NCI-H2227 (cell line): Measurements from ENCODE around the gene NEK11.

Experiments used
- DNase-seq: peaks from one replicate; lab custom pipeline; 2025; ENCODE audit not compliant: unreplicated experiment; lab: John Stamatoyannopoulos, UW

The NEK11 gene, protein sequence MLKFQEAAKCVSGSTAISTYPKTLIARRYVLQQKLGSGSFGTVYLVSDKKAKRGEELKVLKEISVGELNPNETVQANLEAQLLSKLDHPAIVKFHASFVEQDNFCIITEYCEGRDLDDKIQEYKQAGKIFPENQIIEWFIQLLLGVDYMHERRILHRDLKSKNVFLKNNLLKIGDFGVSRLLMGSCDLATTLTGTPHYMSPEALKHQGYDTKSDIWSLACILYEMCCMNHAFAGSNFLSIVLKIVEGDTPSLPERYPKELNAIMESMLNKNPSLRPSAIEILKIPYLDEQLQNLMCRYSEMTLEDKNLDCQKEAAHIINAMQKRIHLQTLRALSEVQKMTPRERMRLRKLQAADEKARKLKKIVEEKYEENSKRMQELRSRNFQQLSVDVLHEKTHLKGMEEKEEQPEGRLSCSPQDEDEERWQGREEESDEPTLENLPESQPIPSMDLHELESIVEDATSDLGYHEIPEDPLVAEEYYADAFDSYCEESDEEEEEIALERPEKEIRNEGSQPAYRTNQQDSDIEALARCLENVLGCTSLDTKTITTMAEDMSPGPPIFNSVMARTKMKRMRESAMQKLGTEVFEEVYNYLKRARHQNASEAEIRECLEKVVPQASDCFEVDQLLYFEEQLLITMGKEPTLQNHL

DNA sequence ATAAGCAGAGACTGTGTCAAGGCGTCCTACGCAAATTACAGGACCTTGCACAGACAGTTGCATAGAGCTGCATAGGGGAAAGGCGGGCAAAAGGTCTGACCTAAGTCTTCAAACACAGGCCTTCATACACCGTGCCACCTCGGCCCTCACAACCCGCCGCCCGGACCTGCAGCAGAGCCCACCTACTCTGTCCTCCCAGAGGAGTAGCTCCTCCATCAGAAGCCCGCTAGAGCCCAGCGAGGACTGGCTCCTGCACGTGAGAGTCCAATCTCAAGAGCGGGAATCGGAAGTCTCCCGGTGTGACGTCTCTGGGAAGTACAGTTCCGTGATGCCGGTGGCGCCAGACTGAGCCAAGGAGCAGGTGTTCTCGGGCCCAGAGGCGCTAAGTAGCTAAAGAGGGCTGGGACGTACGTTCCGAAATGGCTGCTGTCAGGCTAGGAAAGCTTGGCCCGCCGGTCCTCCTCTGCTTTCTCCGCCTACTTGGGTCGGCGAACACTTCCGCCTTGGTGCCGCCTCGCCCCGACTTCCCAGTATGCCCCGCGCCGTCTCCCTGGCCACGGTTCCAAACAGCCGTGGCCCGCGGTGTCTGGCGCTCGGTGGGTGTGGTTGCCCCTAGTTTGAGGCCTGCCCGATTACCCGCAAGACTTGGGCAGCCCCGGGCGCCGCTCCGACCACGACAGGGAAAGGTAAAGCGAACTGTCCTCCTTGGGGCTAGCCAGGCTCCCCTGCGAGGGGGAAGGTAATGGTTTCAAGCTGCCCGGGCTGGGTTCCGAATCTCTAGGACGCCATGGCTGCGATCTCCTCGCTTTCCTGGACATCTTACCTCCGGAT, at the start of gene NEK11, which contains the start of gene ASTE1:
TSS of gene NEK11 (plus strand) at position 557 of the 831 bp plus-strand sequence. CDS start 2,832 bp downstream, outside the sequence.
TSS of gene ASTE1 (minus strand) at position 505 of the 831 bp plus-strand sequence. CDS start 1,519 bp downstream, outside the sequence.
- DNase-seq, result peak; percentile 89

DNA sequence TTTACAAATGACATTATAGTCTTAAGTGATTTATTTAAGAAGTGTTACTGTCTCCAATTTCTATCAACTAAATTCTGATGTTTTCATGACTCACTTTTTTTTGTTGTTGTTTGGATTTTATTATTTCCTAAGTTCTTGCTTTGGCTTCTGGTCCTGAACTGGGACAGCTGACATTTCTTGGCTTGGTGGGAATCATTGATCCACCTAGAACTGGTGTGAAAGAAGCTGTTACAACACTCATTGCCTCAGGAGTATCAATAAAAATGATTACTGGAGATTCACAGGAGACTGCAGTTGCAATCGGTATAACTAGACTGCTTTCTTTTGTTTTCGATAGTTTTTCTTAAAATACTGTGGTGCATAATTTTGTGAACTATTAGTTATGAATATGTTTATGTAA, 47.6 kb upstream of the NEK11 start:
- DNase-seq, result no peak

DNA sequence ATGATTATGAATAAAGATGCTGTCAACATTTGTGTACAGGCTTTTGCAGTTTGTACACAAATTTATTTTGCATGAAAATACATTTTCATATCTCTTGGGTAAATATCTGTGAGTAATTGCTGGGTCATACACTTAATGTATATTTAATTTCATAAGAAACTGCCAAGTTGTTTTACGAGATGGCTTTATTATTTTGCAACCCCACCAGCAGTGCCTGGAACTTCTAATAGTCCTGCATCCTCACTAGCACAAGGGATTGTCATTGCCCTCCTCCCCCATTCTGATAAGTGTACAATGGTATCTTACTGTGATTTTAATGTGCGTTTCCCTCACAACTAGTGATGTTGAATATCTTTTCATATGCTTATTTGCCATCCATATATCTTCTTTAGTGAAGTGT, 45.2 kb upstream of the NEK11 start:
- DNase-seq, result no peak

DNA sequence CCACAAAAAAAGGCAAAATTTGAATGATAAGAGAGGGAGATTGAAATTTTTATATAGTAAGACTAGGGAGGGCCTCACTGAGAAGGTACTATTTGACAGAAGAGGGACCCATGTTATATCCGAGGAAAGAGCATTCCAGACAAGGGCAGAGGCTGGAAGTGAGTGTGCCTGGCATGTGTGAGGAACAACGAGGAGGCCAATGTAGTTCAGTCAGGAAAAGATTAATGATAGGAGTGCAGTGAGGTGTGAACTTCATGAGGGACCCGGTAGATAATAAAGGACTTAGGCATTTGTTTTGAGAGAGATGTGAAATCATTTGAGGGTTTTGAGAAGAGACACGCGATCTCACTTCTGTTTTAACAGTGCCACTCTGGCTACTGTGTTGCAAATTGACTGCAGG, 36.4 kb upstream of the NEK11 start:
- DNase-seq, result no peak

DNA sequence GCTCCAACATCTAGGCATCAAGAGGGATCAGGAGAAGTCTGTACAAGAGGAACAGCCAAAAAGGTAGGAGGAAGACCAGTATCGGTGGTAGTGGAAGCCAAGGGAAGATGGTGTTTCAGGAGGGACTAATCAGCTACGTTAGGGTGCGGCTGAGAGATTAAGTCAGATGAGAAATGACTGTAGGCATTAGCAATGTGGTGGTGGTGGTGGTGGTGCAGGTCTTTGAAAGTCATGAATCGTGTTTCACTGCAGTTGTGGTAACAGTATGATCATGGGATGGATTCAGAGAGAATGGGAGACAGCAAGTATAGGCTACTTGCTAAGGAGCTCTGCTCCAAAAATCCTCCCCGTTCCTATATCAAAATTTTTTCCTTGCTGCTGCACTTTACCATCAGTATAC, 35.6 kb upstream of the NEK11 start:
- DNase-seq, result no peak

DNA sequence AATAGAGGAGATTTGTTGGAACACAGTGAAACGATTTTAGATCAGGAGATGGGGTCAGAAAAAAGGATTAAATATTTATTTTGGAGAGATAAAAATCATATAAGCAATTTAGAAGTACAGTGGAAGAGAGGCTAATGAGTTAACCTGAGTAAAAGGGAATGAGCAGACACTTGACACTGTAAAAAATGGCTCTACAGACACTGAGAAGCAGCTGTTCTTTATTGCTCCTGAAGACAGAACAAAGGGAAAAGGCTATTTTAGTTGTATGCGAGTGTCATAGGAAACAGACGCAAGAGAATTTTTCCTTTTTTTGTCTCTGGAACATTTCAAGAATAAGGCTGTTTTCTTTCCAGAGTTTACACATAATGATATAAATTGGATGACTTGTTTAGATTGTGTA, 34.3 kb upstream of the NEK11 start:
- no peak for DNase-seq

DNA sequence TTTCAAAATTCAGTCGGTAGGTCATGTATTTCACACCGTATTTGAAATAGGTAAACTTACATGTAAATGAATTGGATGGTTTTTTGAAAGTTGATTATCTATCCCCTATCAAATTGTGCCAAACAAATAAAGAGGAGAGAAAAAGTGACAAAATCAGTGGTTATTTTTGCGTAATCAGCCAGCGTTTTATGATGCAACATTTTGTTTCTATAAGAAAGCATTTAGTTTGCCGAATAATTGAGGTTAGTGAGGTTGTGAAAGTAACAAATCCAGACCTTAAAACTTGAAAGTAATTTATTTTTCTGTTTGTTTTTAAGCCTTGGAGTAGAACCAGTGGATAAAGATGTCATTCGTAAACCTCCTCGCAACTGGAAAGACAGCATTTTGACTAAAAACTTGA, 29.4 kb upstream of the NEK11 start:
- no peak for DNase-seq

DNA sequence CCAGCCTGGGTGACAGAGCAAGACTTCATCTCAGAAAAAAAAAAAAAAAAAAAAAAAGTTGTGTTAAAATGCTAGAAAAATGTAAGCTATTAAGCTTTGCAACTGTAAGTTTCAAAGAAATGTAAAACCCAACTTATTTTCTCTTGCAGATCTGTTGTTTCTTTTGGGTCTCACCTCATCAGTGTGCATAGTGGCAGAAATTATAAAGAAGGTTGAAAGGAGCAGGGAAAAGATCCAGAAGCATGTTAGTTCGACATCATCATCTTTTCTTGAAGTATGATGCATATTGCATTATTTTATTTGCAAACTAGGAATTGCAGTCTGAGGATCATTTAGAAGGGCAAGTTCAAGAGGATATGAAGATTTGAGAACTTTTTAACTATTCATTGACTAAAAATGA, 25.6 kb upstream of the NEK11 start:
- no peak for DNase-seq

DNA sequence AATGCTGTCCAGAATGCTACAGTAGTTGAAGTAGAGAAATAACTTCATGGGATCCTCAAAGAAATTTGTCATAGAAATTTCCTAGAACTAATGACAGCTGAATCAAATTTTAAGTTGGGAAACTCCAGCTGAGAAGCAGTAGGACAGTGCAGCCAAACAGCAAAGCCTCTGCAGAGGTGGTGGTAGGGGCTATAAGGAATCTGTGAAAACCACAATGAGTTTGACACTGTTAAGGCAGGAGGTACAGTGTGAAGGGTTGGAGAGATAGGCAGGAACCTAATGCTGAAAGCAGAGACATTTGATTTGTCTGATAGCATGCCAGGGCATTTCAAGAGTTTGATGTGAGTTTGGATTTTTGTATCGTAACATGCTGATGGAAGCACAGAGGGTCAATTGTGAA, 22.1 kb upstream of the NEK11 start:
- DNase-seq, result no peak

DNA sequence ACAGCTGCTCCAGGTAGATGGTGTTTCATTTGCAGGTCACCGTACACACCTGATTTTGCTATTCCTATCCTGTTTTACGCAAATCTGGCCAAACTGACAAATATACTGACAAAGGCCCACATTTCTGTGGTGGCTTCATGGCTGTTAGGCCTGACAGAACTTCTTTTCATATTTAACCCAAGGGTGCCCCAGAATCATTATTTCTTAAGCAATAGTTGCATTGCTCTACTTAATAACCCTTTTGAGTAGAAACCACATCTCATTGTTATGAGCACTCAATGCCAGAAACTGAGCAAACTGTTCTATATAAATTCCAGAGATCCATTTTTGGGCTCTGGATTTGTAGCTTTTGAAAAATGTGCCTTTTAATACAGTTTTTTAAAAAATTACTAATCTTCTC, 19.4 kb upstream of the NEK11 start:
- DNase-seq, result no peak

DNA sequence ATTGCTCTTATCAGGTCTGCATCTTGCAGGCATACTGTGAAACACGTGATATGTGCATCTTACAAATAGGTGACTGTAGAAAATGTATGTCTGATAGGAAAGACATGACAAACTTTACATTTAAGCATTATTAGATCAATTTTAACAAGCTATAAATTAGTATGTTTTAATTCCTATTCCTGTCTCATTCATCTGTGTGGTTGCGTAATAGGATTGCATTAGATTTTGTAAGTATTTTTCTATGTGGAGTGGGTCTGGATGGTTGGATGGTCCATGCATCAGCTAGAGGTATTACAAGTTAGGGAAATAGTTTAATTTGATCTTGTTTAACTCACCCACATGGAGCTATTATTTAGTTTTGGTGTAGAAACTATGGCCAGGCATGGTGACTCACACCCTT, 18.9 kb upstream of the NEK11 start:
- no peak for DNase-seq

DNA sequence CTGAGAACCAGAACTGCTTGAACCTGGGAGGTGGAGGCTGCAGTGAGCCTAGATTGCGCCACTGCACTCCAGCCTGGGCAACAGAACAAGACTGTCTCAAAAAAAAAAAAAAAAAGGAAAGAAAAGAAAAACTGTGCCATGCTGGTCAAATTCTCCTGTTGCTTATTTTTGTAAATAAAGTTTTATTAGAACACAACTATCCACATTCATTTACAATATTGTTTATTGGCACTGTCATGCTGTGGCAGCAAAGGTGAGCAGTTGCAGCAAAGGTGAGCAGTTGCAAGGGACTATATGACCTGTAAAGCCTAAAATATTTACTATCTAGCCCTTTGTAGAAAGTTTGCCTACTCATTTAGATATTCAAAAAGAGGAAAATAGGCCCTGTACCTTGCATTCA, 18.4 kb upstream of the NEK11 start:
- DNase-seq, result no peak

DNA sequence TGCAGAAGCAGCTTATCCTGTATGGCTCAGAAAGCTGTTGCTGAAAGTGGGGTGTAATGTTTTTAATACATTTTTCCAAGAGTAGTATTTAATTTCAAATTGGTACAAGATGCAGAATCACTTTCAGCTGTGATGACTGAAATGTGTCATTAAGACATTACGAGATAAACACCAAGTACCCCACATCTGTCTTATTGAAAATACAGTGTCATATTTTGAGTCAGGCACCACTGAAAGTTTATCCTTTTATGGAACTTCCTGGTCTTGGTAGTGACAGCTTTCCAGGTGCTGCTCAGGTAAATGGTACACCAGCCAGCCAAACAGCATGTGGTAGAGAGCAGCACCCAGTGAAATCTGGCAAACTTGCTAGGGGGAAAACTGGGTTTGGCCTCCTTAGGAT, 17.0 kb upstream of the NEK11 start:
- DNase-seq, result no peak

DNA sequence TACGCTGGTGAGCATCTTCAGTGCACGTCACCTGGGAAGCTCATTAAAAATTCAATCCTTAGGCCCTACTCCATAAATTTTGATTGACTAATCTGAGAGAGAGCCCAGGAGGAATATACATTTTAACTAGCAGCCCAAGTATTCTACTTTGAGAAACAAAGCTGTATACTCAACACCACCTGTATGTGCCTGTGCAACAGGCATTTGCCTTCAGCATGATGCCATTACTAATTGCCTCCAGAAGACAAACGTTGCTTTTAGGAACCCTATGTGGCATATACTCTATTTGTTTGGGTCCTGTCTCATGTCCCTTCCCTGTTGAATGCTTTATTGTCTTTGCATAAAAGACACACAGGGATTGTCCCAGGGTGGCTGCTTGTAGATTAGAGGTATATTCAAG, 7.7 kb upstream of the NEK11 start:
- DNase-seq, result no peak

DNA sequence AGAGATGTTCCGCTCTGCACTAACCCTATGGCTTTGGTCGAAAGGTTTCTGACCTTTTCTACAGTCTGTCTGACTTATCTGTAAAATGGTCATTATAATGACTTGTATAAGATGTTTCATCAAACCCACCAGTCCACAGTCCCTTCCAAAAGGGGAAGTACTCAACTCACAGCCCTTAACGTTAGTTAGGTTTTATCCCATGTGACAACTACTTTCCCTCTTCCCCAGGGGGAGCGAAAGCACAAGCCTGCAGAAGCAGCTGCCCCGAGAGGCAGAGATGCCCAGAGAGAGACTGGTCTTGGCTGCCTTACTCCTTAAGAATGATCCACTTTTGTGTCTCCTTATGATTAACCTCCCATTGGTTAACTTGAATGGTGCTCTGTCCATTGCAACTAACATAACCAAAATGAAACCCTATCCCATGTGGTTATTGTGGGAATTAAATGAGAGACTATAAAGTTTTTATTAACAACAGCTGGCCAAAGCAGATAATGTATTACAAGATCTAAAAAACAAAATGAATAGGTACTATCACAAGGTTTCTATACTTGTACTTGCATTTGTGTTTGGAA, 6.5 kb upstream of the NEK11 start:
- DNase-seq, result no peak

DNA sequence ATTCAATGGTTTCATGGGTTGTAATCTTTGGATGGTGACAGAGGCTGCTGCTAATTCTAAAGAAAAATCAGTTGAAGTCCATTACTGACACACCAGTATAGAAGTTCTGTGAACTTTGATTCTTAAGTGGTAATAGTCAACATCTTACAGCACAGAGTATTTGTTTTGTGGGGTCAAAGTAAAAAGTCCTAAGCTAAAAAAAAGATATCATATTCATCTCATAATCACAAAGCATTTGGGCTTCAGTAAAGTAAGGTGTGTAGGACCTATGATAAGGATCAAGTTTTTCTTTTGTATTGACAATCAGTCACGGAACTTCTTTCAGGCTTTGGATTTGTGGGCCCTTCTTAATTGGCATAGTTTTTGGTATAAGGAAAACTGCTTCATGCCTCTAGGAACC, 1.1 kb upstream of the NEK11 start:
- DNase-seq, result no peak

DNA sequence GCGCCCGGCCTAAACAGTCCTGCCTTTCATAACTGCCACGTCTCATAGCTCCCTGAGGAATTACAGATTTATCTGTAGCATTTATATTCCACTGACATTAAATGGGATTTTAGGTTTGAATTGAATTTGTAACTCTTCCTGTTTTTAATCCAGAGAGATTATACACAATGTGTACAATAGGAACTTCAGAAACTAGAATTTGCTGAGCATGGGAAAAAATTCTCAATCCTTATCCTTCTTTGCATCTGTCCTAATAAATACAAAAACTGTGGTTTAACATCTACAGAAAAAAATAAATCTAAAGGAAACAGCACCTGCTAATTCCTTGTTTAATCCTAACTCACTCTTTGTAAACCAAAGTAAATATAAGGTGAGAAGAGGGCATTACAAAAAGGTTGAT, 2.2 kb downstream of the NEK11 start:
- DNase-seq, result no peak

DNA sequence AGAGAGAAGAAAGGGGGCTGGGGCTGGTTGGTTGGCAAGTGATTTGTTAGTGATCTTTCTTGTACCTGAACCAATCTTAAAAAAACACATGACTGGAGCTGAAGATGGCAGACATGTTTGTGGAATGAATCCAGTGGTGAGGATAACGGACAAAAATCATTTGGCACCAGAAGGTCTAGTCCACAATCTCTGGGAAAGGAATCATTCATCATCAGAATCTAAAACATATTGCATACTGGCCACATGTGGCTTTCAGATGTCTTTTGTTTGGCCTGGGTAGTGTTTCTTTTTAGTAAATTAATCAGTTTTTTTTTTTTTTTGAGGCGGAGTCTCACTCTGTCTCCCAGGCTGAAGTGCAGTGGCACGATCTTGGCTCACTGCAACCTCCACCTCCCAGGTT, 5.0 kb downstream of the NEK11 start:
- DNase-seq, result no peak

DNA sequence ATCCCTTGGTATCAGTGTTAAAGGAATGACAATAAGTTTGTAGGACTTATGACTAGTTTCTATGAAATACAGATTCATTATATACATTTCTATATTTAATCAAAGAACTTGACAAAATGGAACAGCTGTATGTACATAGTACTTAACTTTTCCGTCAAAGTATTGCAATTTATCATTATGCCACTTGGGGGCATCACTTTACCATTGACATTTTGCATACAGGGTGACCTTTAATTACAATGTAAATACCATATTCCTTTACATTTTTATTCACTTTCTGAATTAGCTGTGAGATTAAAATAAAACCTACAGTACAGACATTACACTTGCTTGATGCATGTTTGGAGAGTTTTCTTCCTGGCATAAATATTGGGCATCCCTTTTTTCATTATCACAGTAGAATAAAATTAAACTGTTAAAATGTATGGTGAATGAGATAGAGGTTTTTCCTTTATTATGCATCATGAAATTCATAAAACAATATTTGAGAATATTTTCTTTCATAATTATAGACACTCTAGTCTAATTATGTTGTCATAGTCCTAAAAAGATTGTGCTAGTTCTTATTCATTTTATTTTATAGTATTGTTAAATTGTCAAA, 6.9 kb downstream of the NEK11 start:
- DNase-seq, result peak; percentile 60

DNA sequence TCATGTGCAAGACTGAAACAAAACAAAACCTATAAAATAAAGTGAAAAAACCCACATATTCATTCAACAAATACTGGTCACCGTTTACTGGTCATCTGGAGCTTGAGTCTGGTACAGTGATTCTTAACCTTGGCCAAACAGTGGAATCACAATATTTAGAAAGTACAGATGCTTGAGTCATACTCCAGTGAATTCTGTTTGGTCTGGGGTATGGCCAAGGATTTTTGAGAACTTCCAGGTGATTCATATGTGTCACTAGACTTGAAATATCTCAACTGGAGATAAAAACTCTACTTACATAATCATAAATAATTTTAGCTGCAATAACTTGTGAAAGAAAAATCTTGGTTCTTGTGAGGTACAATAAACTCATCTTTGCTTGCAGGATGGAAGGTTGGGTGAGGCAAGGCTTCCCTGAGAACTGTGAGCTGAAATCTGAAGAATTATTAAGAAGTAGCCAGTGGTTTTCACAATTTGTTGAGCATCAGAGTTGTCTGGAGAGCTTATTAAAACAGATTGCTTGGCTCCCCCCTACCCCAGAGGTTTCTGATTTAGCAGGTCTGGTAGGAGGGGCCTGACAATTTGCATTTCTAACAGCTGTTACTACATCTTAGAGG, 9.6 kb downstream of the NEK11 start:
- DNase-seq, result no peak

DNA sequence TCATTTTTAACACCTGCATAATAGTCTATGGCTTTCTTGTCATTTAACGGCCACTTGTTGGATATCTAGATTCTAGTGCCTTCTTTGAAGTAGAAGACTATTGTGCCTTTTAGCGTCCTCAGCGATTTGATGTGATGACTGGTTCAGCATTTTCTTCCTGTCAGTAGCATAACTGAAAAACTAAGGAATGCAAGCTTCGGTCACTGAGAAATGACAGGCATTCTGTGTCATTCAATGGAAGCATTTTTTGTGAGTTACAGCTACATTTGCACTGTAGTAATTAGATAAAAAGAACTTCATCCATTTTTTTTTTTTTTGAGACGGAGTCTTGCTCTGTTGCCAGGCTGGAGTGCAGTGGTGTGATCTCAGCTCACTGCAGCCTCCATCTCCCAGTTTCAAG, 10.3 kb downstream of the NEK11 start:
- no peak for DNase-seq
